NCI-H510A (cell line): Measurements from ENCODE around the gene ANKRD9.

Experiments used
- DNase-seq: peaks from one replicate; lab custom pipeline; 2025; lab: John Stamatoyannopoulos, UW

The ANKRD9 gene

DNA sequence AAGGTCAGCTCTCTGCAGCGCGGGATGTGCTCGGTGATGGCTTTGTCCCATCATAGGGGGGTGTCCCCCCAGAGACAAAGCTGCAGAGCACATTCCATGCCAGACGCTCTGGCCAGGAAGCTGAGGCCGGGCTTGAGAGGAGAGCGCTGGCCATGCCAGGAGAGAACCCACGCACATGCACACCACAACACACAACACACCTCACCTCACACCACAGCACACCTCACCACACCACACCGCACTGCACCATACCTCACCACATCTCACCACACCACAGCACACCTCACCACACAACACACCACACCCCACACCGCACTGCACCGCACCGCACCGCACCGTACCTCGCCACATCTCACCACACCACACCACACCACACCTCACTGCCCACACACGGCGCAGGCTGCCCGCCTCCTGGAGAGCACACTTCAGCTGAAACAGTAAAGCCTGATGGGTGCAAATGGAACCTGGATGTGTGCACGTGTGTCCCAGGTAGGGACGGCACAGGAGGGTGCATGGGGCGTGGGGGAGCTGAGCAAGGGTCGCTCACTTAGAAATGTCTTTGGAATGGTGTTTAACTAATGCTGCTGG is 10.8 kb downstream of the ANKRD9 start:
- no peak for DNase-seq

- no peak for DNase-seq
Observed at GRCh38 chr14:102497998-102498677, 11.4 kb downstream of the ANKRD9 start.

- no peak for DNase-seq
Observed at GRCh38 chr14:102496958-102497744, 12.4 kb downstream of the ANKRD9 start.

DNA sequence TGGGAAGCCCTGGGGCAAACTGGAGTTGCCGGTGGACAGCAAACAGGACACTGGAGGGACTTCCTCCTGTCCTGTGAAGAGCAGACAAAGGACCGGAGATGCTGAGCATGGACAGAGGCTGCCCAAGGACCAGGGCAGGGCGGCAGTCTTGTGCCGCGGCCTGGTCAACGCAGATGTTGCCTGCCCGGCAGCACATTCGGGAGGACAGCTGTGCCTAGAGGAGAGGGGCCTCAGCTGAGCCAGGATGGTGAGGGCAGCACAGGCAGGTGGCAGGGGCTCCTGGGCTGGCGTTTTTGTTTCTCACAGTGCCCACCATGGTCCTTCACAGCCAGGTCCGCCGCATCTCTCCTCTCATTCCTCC is 13.3 kb downstream of the ANKRD9 start:
- DNase-seq: no peak

DNA sequence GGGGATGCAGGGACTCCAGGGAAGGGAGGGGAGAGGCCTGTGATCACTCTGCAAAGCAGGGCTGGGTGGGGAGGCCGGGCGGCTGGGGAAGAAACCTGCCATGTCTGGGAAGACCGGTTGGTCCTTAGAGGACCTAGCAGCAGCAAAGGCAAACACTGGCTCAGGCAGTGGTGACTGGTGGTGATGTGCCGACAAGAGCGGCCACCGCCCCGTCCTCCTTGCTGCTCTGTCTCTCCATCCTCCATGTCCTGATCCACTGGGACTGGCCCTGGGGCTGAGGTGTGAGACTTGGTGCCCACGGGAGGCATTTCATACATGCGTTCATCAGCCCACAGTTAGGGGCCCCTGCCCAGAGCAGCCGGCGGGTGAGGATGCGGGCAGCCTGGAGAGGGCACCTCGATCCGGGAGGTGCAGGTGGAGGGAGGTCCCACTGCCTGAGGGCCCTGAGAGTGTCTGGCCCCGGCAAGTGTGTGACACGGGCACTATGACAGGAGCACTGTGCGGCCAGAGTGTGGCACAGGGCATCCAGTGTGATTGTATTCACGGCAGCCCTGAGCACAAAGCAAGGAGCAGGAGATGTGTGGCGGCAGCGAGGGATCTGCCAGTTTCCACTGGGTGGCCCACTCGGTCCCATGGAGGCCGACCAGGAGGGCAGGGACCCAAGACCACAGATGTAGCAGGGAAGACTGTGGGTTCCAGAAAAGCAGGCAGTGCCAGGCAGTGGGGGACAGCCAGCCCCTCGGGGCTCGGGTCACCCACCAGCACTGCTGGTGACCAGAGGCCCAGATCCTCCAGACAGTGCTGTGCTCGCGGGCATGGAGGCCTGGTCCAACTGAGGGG is 13.9 kb downstream of the ANKRD9 start:
- no peak for DNase-seq

- DNase-seq: no peak
Observed at GRCh38 chr14:102493585-102493984, 16.0 kb downstream of the ANKRD9 start.

DNA sequence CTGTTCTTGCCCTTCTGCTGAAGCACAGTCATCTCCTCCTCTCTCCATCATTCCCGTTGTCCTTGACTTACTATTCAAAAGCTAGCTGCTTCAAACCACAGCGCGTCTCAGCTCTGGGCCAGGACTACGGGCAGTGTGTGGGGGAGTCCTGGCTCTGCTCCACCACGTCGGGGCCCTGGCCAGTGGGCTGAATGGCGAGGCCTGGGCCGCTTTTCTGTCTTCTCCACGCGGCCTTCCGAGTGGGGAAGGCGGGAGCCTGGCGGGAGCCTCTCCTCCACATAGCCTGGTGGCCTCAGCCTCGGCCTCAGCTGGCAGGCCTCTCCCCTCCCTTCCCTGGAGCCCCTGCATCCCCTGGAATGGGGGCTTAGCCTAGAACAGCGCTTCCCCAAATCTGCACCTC is 16.5 kb downstream of the ANKRD9 start:
- DNase-seq: no peak

DNA sequence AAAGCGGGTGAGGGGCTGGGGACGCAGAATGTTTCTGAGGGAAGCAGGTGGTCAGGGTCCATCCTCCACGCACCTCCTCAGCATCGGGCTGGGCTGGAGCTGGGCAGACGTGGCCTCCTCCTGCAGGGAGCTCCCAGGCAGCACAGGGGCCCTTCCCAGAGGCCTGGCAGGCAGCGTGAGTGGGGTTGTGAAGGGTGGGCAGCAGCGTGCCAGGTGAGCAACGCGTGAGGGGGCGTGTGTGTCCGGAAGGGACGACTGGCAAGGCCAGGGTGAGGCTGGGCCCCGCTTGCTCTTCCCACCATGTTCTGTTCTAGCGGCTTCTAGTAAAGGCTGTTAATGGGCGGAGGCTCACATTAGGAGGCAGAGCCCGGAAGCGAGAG is 17.1 kb downstream of the ANKRD9 start:
- no peak for DNase-seq

DNA sequence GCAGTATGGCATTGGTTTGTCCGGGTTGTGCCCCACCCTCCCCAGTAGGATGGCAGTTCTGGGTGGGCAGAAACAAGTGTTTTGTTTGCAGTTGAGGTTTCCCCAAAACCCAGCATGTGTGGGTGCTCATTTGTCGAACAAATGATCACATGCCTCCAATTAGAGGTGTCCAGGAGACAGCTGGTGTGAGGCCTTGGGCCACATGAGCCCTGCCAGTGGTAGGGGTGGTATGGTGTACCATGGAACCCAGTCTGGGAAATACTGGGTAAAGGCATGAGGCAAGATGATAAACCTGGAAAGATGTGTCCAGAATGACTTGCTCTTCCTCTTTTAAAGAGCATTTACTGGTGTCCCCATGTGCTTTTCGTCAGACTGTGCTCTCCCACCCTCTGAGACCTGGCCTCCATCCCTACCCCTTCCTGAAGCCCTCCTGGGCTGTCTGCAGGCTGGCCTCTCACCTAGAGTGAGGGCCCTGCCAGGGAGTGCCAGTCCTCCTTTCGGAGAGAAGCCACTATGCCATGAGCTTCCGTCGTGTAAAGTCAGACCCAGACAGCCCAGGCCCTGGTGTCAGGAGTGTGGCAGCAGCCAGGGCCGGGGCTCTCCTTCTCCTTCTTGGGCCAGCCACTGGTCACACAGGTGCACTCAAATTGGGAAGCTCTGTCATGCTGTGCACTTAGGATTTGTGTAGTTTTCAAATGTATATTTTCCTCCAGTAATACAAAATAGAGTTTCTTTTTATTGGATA is 17.6 kb downstream of the ANKRD9 start:
- no peak for DNase-seq

- DNase-seq: no peak
Observed at GRCh38 chr14:102491366-102491765, 18.2 kb downstream of the ANKRD9 start.

DNA sequence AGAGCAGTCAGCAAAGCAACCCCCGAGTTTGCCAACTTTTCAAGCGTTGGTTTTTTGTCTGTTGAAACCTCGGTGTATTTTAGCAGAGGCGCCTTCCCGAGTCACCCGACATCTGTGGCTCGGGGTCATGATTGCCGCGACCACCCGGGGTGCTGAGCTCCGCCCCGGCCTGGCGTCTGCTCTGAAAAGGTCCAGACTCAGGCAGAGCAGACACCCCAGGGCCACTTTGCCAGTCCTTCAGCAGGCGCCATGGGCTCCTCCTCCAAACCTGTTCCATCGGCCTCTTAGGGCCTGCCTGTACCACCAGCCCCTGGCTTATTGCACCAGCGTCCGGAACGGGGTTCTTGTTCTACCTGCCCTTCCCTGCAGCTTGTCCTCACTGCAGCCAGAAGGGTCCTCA is 19.1 kb downstream of the ANKRD9 start:
- DNase-seq: no peak

- no peak for DNase-seq
Observed at GRCh38 chr14:102487204-102487577, 22.4 kb downstream of the ANKRD9 start.

DNA sequence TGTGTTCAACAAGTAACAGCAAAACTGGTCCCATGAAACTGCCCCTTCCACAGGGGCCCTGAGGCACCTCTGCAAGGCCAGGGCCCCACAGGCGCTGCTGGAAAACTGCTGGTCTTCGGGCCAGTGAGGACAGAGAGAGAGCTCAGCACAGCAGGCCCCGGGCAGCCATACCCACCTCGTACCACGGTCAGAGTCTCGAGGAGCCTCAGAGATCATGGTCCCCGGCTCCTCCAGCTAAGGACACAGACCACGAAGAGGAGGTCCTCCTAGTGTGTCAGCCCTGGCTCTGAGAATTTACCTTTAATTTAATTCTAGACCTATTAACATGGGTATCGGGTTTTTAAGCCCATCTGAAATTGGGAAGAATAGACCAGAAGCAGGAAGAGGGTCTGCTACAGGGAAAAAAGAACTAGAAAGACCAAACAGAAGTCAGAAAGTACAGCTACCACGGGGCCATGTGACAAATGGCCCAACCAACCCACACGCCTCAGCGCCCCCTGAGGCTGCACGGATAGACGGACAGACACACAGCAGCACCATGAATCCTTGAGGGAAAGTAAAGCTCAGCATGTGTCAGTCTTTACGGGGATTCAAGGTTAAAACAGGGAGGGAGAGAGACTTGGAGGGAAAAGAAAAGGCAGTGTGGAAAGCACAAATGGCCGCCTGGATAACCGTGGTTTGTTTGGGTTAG is 22.9 kb downstream of the ANKRD9 start:
- DNase-seq: no peak

DNA sequence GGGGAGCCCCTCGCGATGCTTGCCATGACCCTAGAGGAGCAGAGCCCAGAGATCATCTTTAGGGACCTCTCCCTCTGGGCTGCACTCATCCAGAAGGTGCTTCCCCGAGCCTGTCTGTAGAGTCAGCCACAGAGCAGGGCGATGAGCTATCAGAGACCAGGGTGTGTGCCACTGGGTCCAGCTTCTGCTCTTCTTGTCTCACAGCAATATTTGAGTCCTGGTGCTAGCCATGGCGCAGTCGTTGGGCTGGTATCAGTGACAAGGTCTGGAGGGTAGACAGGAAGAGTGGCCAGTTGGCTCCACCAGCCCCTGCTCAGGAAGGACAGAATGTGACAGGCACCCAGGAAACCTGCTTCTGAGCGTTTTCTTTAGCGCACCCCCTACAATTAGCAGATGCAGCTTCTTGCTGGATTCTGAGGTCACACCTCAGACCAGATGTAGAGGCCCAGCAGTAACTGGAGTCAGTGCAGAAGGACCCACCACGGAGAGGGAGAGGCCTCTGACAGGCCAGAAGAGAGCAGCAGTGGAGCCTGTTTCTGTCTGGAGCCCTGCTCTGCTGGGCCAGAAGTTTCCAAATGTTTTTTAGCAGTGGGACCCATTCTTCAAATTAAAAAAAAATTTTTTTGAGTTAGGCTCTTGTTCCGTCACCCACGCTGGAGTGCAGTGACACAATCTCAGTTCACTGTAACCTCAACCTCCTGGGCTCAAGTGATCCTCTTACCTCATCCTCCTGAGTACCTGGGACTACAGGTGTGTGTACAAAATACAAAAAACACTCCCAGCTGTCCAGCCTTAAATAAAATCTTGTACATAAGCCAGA is 23.7 kb downstream of the ANKRD9 start:
- no peak for DNase-seq

- DNase-seq: no peak
Observed at GRCh38 chr14:102484316-102484715, 25.3 kb downstream of the ANKRD9 start.

DNA sequence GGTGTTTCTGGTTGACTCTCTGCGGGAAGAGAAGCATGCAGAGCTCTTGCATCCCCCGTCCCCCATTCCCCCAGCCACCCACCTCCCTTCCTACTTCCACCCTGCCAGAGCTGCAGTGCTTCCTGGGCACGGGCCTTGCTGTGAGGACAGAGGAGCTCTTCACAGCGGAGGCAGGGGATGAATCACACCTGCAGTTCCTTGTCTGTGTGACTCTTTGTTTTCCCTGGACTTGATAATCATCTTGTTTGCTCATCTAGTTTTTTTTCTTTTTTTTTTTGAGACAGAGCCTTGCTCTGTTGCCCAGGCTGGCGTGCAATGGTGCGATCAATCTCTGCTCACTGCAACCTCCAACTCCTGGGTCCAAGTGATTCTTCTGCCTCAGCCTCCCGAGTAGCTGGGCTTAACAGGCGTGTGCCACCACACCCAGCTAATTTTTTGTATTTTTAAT is 27.8 kb downstream of the ANKRD9 start:
- DNase-seq: no peak

- DNase-seq: no peak
Observed at GRCh38 chr14:102481371-102481770, 28.2 kb downstream of the ANKRD9 start.

GRCh38 chr14:102479777-102480176 is 29.8 kb downstream of the ANKRD9 start:
- peak; percentile 40 for DNase-seq

- DNase-seq: no peak
Observed at GRCh38 chr14:102479107-102479506, 30.5 kb downstream of the ANKRD9 start.

GRCh38 chr14:102474934-102475333 is 34.6 kb downstream of the ANKRD9 start:
- no peak for DNase-seq
